Measurements from ENCODE around the gene ZNF789. TPM values are rescaled to one million over a fixed set of nuclear protein-coding genes. Genes with fewer than 3 reads are reported as not detected.
"Not testable (repeated sequence)": the region's sequence is repeated elsewhere in the genome, so short reads cannot be mapped to it uniquely, and the experiment has no call there.

ZNF789 gene
- total and polyA plus RNA-seq, 3 donors from 2014 or later: 26.2 to 32.0 (median 30.9) TPM

- no peaks in the 10 kb centered on the region for H3K27me3 ChIP-seq
- 0 to 4% methylated on average over 5 to 68 of the region's 68 CpGs for WGBS, 2 donors
- intact Hi-C loops (cut with DNase I; ENCODE audit: low total_unique reads): loop anchor here (10.0 kb wide), 1 partner anchor 55 kb away; the partner anchor contains the start of genes FAM200A and ZNF655
- no peaks in the 10 kb centered on the region for H3K36me3 ChIP-seq (ENCODE audit: low read depth, missing control alignments)
- TF ChIP-seq CTCF (IDR thresholded peaks at IDR 0.05) (no peak), POLR2A (IDR thresholded peaks at IDR 0.05) (no peak)
- peak within 1 kb of the TSS; percentile 86 to 91 for H3K27ac ChIP-seq
- H3K9me3 ChIP-seq: no peaks in the 10 kb centered on the region
- DNase-seq: peak; percentile 97
- peaks cover 11% of the 10 kb centered on the region for H3K4me1 ChIP-seq
- H3K4me3 ChIP-seq: peak within 1 kb of the TSS; percentile 83 to 96
Observed at GRCh38 chr7:99499721-99500636, 27.3 kb downstream of the ZNF789 start, which contains the start of gene ZNF394. ZNF394 (minus strand) TSS chr7:99500281; CDS start chr7:99500093, 188 bp downstream.

GRCh38 chr7:99500637-99501009, 27.9 kb downstream of the ZNF789 start:
- H3K4me3 ChIP-seq: peak overlapping the region; percentile 83 to 96
- TF ChIP-seq POLR2A (IDR thresholded peaks at IDR 0.05): no peak
- no peak for TF ChIP-seq CTCF (IDR thresholded peaks at IDR 0.05)
- no peaks in the 10 kb centered on the region for H3K27me3 ChIP-seq
- DNase-seq: no peak
- H3K36me3 ChIP-seq (ENCODE audit: low read depth, missing control alignments): no peaks in the 10 kb centered on the region
- no peaks in the 10 kb centered on the region for H3K9me3 ChIP-seq
- H3K27ac ChIP-seq: peak overlapping the region; percentile 86 to 91
- intact Hi-C loops (cut with DNase I; ENCODE audit: low total_unique reads): loop anchor here (10.0 kb wide), 1 partner anchor 54 kb away; the partner anchor contains the start of genes FAM200A and ZNF655
- H3K4me1 ChIP-seq: peaks cover 12% of the 10 kb centered on the region
- WGBS, 2 donors: 31 to 38% methylated on average over 16 of the region's 16 CpGs

GRCh38 chr7:99501236-99501635, 28.5 kb downstream of the ZNF789 start:
- H3K27ac ChIP-seq; H3K36me3 ChIP-seq (ENCODE audit: low read depth, missing control alignments); H3K27me3 ChIP-seq; H3K9me3 ChIP-seq: not testable (repeated sequence)
- 63 to 73% methylated on average over 12 of the region's 12 CpGs for WGBS, 2 donors
- DNase-seq: peak; percentile 74
- peak overlapping the region in 1 of 2 donors; percentile 96 for H3K4me3 ChIP-seq
- intact Hi-C loops (cut with DNase I; ENCODE audit: low total_unique reads): loop anchor here (10.0 kb wide), 1 partner anchor 54 kb away; the partner anchor contains the start of genes FAM200A and ZNF655
- peaks cover 18% of the 10 kb centered on the region for H3K4me1 ChIP-seq

GRCh38 chr7:99504281-99504602, 31.6 kb downstream of the ZNF789 start:
- peaks cover 17% of the 10 kb centered on the region for H3K4me1 ChIP-seq
- H3K27me3 ChIP-seq: no peaks in the 10 kb centered on the region
- peak overlapping the region; percentile 94 to 96 for H3K27ac ChIP-seq
- 7% methylated on average over 16 to 19 of the region's 19 CpGs for WGBS, 2 donors
- intact Hi-C loops (cut with DNase I; ENCODE audit: low total_unique reads): loop anchor here (10.0 kb wide), 1 partner anchor 51 kb away; the partner anchor contains the start of genes FAM200A and ZNF655
- H3K9me3 ChIP-seq: no peaks in the 10 kb centered on the region
- no peak for TF ChIP-seq CTCF (IDR thresholded peaks at IDR 0.05)
- no peak for TF ChIP-seq POLR2A (IDR thresholded peaks at IDR 0.05)
- DNase-seq: no peak
- peak overlapping the region; percentile 76 to 86 for H3K4me3 ChIP-seq
- H3K36me3 ChIP-seq (ENCODE audit: low read depth, missing control alignments): no peaks in the 10 kb centered on the region

DNA sequence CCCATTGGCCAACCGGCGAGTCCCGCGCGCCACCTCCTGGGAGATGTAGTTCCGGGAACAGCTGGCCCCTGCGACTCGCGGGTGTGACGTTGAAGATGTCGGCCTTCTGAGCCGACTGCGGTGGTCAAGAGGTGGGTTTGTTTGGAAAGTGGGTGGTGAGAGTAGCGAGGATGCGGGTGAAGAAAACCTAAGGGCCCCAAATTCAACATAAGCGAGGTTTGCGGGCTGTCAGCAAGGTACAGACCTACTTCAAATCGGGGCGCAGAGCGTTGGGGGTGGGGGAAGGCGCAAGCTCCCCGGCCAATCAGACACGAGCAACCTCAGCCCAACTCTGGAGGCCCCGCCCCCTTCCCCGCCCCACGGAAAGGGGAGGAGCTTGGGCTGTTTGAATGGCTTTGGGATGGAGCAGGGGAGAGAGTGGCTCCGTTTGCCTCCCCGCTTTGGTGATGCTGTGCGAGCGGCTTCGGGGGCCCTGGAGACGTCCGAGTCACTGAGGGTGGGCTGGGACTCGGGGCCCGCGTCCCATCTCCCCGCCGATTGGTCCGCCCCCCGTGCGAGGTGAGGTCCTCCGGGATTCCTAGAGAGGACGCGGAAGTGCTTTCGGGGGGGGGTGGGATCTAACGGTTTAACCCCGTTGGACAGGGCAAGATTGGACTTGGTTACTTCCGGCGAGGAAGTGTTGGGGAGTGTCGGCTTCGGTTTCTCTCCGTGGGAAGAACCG, 32.1 kb downstream of the ZNF789 start, which contains the start of gene ZKSCAN5:
Gene ZKSCAN5, plus strand, starts transcription at position 60 of the 721 bp plus-strand sequence. CDS start 1,383 bp downstream, outside the sequence.
- Histone ChIP-seq H3K4me3 (peak within 1 kb of the TSS; percentile 76 to 86), H3K27ac (peak within 1 kb of the TSS; percentile 94 to 96), H3K27me3 (no peaks in the 10 kb centered on the region), H3K4me1 (peaks cover 17% of the 10 kb centered on the region), H3K9me3 (no peaks in the 10 kb centered on the region), H3K36me3 (ENCODE audit: low read depth, missing control alignments) (no peaks in the 10 kb centered on the region)
- intact Hi-C loops (cut with DNase I; ENCODE audit: low total_unique reads): loop anchor here (10.0 kb wide), 1 partner anchor 50 kb away; the partner anchor contains the start of genes FAM200A and ZNF655
- no peak for TF ChIP-seq CTCF (IDR thresholded peaks at IDR 0.05)
- no peak for TF ChIP-seq POLR2A (IDR thresholded peaks at IDR 0.05)
- 1 to 4% methylated on average over 20 to 53 of the region's 53 CpGs for WGBS, 2 donors
- peak; percentile 99 for DNase-seq

Measured in testis (tissue), 3 donors.